ENCODE data around the gene NHLRC1. TPM values are rescaled to one million over a fixed set of nuclear protein-coding genes. Genes with fewer than 3 reads are reported as not detected.

Gene NHLRC1
- total and polyA plus RNA-seq, 2 of the 13 experiments (the other 11 are each of a cell fraction or from before 2014, with no cell fraction given): 0.04 to 0.11 TPM

DNA sequence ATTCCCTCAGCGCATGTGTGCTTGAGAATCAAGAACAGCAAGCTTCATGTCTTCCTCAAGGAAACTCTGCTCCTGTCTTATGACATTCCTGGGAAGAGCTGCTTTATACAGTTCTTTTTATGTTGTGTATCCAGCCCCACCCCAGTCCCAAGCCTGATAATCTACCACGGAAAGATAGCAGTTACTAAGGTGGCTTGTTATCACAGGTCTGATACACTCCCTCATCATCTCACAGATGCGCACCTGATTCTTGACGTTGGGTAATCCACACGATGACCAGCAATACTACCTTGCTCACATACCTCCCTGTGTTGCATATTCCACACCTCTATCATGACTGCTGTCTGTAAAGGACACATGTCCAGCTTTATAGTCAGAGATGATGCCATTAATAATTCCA lies 3.2 kb downstream of the NHLRC1 start (continued):
- TF ChIP-seq, protein P1, sequence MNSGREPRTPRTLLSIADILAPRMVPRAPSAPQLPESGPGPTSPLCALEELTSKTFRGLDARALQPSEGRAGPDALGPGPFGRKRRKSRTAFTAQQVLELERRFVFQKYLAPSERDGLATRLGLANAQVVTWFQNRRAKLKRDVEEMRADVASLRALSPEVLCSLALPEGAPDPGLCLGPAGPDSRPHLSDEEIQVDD (CRISPR knock-in tag; IDR thresholded peaks at IDR 0.05; ENCODE audit: borderline replicate concordance): no peak
- TF ChIP-seq ZSCAN22 (CRISPR knock-in tag; IDR thresholded peaks at IDR 0.05) (no peak), ZNF607 (CRISPR knock-in tag; IDR thresholded peaks at IDR 0.05; ENCODE audit: borderline replicate concordance) (no peak), ZNF180 (CRISPR knock-in tag; IDR thresholded peaks at IDR 0.05; ENCODE audit: borderline replicate concordance, low read depth) (no peak)

DNA sequence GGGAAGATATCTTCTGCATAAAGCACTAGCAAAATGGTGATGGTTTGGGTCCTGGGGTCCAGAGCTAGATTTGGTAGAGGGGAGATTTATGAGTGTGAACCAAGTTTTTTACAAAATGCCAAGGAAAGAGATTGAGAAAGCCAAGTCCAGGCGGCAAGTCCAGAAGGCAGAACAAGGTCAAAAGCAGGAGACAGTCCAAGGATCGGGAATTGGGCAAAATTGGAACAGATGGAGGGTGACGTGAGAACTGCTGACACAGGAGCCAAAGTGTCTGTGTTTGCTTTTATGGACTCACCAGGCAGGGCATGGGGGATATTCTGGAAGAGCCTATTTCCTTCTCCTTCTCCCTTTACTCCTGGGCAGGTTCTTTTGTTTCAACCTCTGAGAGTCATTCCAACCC lies 4.1 kb downstream of the NHLRC1 start:
- TF ChIP-seq PRMT3 (CRISPR knock-in tag; IDR thresholded peaks at IDR 0.05; ENCODE audit: borderline replicate concordance, low read depth): no peak
- TF ChIP-seq MAFF (IDR thresholded peaks at IDR 0.05; ENCODE audit: low read depth, low read length): peak; percentile 53
- no peak for TF ChIP-seq HMG20A (CRISPR knock-in tag; IDR thresholded peaks at IDR 0.05; ENCODE audit: borderline replicate concordance)
- TF ChIP-seq, protein P2, sequence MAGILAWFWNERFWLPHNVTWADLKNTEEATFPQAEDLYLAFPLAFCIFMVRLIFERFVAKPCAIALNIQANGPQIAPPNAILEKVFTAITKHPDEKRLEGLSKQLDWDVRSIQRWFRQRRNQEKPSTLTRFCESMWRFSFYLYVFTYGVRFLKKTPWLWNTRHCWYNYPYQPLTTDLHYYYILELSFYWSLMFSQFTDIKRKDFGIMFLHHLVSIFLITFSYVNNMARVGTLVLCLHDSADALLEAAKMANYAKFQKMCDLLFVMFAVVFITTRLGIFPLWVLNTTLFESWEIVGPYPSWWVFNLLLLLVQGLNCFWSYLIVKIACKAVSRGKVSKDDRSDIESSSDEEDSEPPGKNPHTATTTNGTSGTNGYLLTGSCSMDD (CRISPR knock-in tag; IDR thresholded peaks at IDR 0.05): no peak
- TF ChIP-seq MAFK (conservative IDR thresholded peaks at IDR 0.05 in 1 of 2, IDR thresholded peaks at IDR 0.05 in 1 of 2; ENCODE audit: low read length in 2 of 2): peak; percentile 44 to 57; a peak in 3 of 4 replicates
- no peak for TF ChIP-seq ZNF44 (CRISPR knock-in tag; IDR thresholded peaks at IDR 0.05)
- no peak for TF ChIP-seq SRSF4 (IDR thresholded peaks at IDR 0.05; ENCODE audit: low read depth, low read length, poor library complexity, severe bottlenecking)
- TF ChIP-seq ONECUT2 (CRISPR knock-in tag; IDR thresholded peaks at IDR 0.05): no peak
- TF ChIP-seq, protein P3, sequence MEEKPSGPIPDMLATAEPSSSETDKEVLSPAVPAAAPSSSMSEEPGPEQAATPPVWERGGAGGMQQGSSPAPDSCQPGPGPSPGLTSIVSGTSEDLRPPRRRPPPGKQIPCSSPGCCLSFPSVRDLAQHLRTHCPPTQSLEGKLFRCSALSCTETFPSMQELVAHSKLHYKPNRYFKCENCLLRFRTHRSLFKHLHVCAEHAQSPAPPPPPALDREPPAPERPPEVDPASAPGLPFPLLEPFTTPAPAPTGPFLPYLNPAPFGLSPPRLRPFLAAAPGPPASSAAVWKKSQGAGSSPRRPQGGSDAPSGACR (CRISPR knock-in tag; IDR thresholded peaks at IDR 0.05): no peak
- no peak for TF ChIP-seq YY1 (IDR thresholded peaks at IDR 0.05; ENCODE audit: insufficient read depth, insufficient replicate concordance, low read depth, low read length)
- Histone ChIP-seq H3K4me1 (ENCODE audit: insufficient read depth, low read length) (peaks cover 22% of the 10 kb centered on the region), H3K36me3 (replicated peaks in 1 of 2; ENCODE audit: control insufficient read depth in 1 of 2, insufficient read depth in 2 of 2, low read length in 2 of 2) (no peaks in the 10 kb centered on the region), H3K4me3 (replicated peaks in 1 of 3; ENCODE audit: insufficient read depth in 1 of 3, low read depth in 2 of 3, low read length in 3 of 3) (no peak overlapping the region), H3K27ac (ENCODE audit: extremely low read length, insufficient read depth, low read length) (no peak overlapping the region), H3K9me3 (ENCODE audit: low read length) (no peaks in the 10 kb centered on the region), H3K4me2 (ENCODE audit: low read depth, low read length) (no peak overlapping the region), H3K9ac (ENCODE audit: insufficient read depth, low read depth, low read length) (no peak overlapping the region), H3K79me2 (ENCODE audit: insufficient read depth, low read length) (no peaks in the 10 kb centered on the region), H2AFZ (ENCODE audit: low read length) (no peak overlapping the region), H4K20me1 (ENCODE audit: insufficient read depth, low read length) (no peaks in the 10 kb centered on the region), H3K27me3 (ENCODE audit: control insufficient read depth in 1 of 2, insufficient read depth in 2 of 2, low read length in 2 of 2) (no peaks in the 10 kb centered on the region)
- ATAC-seq (no peak), DNase-seq (ENCODE audit: low spot score) (no peak), FAIRE-seq (no peak)
- 5% methylated on average over 3 of the region's 3 CpGs for WGBS (ENCODE audit: low lambda C conversion rate)
- in situ Hi-C loops (cut with HindIII; ENCODE audit: extremely low pct_ligation_motif_present, low pct_unique_long_range_greater_than_20kb) (no loop called here), intact Hi-C loops (cut with micrococcal nuclease; ENCODE audit: unreplicated experiment) (no loop called here)
- POLR2A ChIA-PET: interaction anchor here (0.7 kb wide), 1 partner anchor 233 kb away, joined by 4 read pairs; no protein-coding TSS in a partner anchor
- CTCF ChIA-PET (ENCODE audit: low intra/inter-chr PET ratio, low total read pairs): no interaction called here
- BruUV-seq (replicated peaks): no TSS peak
